HG02571 (cell line): ENCODE data around the gene SEMA3E.

Experiments
- ATAC-seq: cut with Tn5 transposase; IDR thresholded peaks from one replicate; pipeline ENCODE4 v1.9.1; 2021; ENCODE audit warnings: mild to moderate bottlenecking, moderate library complexity; ENCODE audit not compliant: unreplicated experiment

Gene SEMA3E

GRCh38 chr7:83643012-83643411 is 5.9 kb downstream of the SEMA3E start:
- no peak for ATAC-seq

GRCh38 chr7:83640731-83641537 is 8.0 kb downstream of the SEMA3E start:
- no peak for ATAC-seq

- ATAC-seq, result no peak
Measured at GRCh38 chr7:83640240-83640639, 8.7 kb downstream of the SEMA3E start.

- ATAC-seq, result no peak
Measured at GRCh38 chr7:83633516-83633915, 15.4 kb downstream of the SEMA3E start.

- ATAC-seq, result no peak
Measured at GRCh38 chr7:83629117-83629880, 19.6 kb downstream of the SEMA3E start.

GRCh38 chr7:83617858-83618257 is 31.1 kb downstream of the SEMA3E start:
- ATAC-seq, result no peak

GRCh38 chr7:83614112-83614511 is 34.8 kb downstream of the SEMA3E start:
- no peak for ATAC-seq

GRCh38 chr7:83613232-83613631 is 35.7 kb downstream of the SEMA3E start:
- ATAC-seq, result no peak

- no peak for ATAC-seq
Measured at GRCh38 chr7:83611776-83612175, 37.2 kb downstream of the SEMA3E start.

GRCh38 chr7:83610649-83611304 is 38.2 kb downstream of the SEMA3E start:
- ATAC-seq, result no peak

- no peak for ATAC-seq
Measured at GRCh38 chr7:83608716-83609115, 40.2 kb downstream of the SEMA3E start.

GRCh38 chr7:83603649-83604048 is 45.3 kb downstream of the SEMA3E start:
- ATAC-seq, result no peak

GRCh38 chr7:83599131-83599530 is 49.8 kb downstream of the SEMA3E start:
- ATAC-seq, result no peak

GRCh38 chr7:83593921-83594475 is 54.9 kb downstream of the SEMA3E start:
- ATAC-seq, result no peak

- no peak for ATAC-seq
Measured at GRCh38 chr7:83588602-83589240, 60.2 kb downstream of the SEMA3E start.

GRCh38 chr7:83586281-83586680 is 62.7 kb downstream of the SEMA3E start:
- ATAC-seq, result no peak

- no peak for ATAC-seq
Measured at GRCh38 chr7:83581667-83582435, 67.1 kb downstream of the SEMA3E start.

GRCh38 chr7:83579740-83580139 is 69.2 kb downstream of the SEMA3E start:
- no peak for ATAC-seq

- ATAC-seq, result no peak
Measured at GRCh38 chr7:83575436-83575835, 73.5 kb downstream of the SEMA3E start.

- ATAC-seq, result no peak
Measured at GRCh38 chr7:83574616-83575015, 74.3 kb downstream of the SEMA3E start.
